HUDEP-2 (cell line): ENCODE results near the gene SIRPA.
A peak's percentile ranks its signal among the peaks of the same experiment; 100 is the strongest.

Experiments
- DNase-seq, 76 experiments: peaks; one replicate each; lab custom pipeline; 2025; ENCODE audit not compliant: unreplicated experiment in 76 of 76; lab: John Stamatoyannopoulos, UW

The SIRPA gene

GRCh38 chr20:1870323-1870722 is 24.9 kb upstream of the SIRPA start:
- DNase-seq, result no peak

GRCh38 chr20:1870792-1871550 is 24.2 kb upstream of the SIRPA start:
- DNase-seq, result no peak

GRCh38 chr20:1871807-1872458 is 23.3 kb upstream of the SIRPA start:
- no peak for DNase-seq

- no peak for DNase-seq
Observed at GRCh38 chr20:1872459-1873097, 22.6 kb upstream of the SIRPA start.

- DNase-seq, result peak in 1 of 76 experiments; percentile 2
Observed at GRCh38 chr20:1874450-1875182, 20.6 kb upstream of the SIRPA start.

- DNase-seq, result no peak
Observed at GRCh38 chr20:1875183-1875554, 20.0 kb upstream of the SIRPA start.

- DNase-seq, result no peak
Observed at GRCh38 chr20:1875762-1876161, 19.4 kb upstream of the SIRPA start.

GRCh38 chr20:1876217-1876921 is 18.8 kb upstream of the SIRPA start:
- no peak for DNase-seq

- peak in 1 of 76 experiments; percentile 4 for DNase-seq
Observed at GRCh38 chr20:1876975-1877608, 18.1 kb upstream of the SIRPA start.

- DNase-seq, result no peak
Observed at GRCh38 chr20:1877609-1878200, 17.5 kb upstream of the SIRPA start.

GRCh38 chr20:1879369-1879768 is 15.8 kb upstream of the SIRPA start:
- DNase-seq, result no peak

GRCh38 chr20:1879934-1880333 is 15.3 kb upstream of the SIRPA start:
- DNase-seq, result no peak

GRCh38 chr20:1880529-1881239 is 14.5 kb upstream of the SIRPA start:
- no peak for DNase-seq

- DNase-seq, result no peak
Observed at GRCh38 chr20:1881240-1881835, 13.9 kb upstream of the SIRPA start.

- DNase-seq, result no peak
Observed at GRCh38 chr20:1882026-1882425, 13.2 kb upstream of the SIRPA start.

- no peak for DNase-seq
Observed at GRCh38 chr20:1883986-1884385, 11.2 kb upstream of the SIRPA start.

GRCh38 chr20:1885254-1885653 is 10.0 kb upstream of the SIRPA start:
- DNase-seq, result no peak

- no peak for DNase-seq
Observed at GRCh38 chr20:1885940-1886693, 9.1 kb upstream of the SIRPA start.
